Thyroid gland (tissue), 4 donors: ENCODE data around the gene GALNT1. TPM values are rescaled to one million over a fixed set of nuclear protein-coding genes. Genes with fewer than 3 reads are reported as not detected.

Experiments used
- DNase-seq, 2 donors: peaks; one replicate each; pipeline ENCODE4 v3.0.0-alpha.2; 2019
- H3K27ac ChIP-seq, 3 donors: fragments of 200-600 bp; sonication (generic); 1 replicate in 2 of 3; 2 replicates in 1 of 3; pipeline ENCODE4 v1.5.1; 2016 to 2019; ENCODE audit warnings: mild to moderate bottlenecking in 1 of 3, moderate library complexity in 1 of 3
- H3K27me3 ChIP-seq: fragments of 200-600 bp; sonication (generic); one replicate; pipeline ENCODE4 v1.5.1; 2019
- H3K36me3 ChIP-seq, 2 donors: fragments of 200-600 bp; sonication (generic); one replicate each; pipeline ENCODE4 v1.5.1; 2016 to 2019
- H3K4me1 ChIP-seq, 2 donors: fragments of 200-600 bp; sonication (generic); one replicate each; pipeline ENCODE4 v1.5.1; 2017 to 2019
- H3K4me3 ChIP-seq, 3 donors: fragments of 200-600 bp; sonication (generic); replicated peaks in 1 of 3; 1 replicate in 2 of 3; 2 replicates in 1 of 3; pipeline ENCODE4 v1.5.1; 2016; ENCODE audit warnings: mild to moderate bottlenecking in 1 of 3
- H3K9me3 ChIP-seq: fragments of 200-600 bp; sonication (generic); one replicate; pipeline ENCODE4 v1.5.1; 2017
- CTCF ChIP-seq, 6 experiments: fragments of 200-600 bp in 3 of 6; fragments of 450-650 bp in 3 of 6; sonication (generic) in 3 of 6; IDR thresholded peaks; one replicate each; pipeline ENCODE4 v1.5.1; 2016 to 2019; ENCODE audit warnings: antibody characterized with exemption in 6 of 6, mild to moderate bottlenecking in 2 of 6, inconsistent platforms in 1 of 6, moderate library complexity in 1 of 6
- POLR2A ChIP-seq, 2 donors: fragments of 450-650 bp; IDR thresholded peaks; one replicate each; pipeline ENCODE4 v1.6.1; 2017; ENCODE audit warnings: antibody characterized with exemption in 2 of 2, mild to moderate bottlenecking in 2 of 2, moderate library complexity in 1 of 2
- WGBS, 2 donors: methylation state at CpG; one replicate each; pipeline ENCODE4 v1.1.5; 2017; 5-methylcytosine and 5-hydroxymethylcytosine counted together
- intact Hi-C: fragments of 100-400 bp; cut with DNase I; formaldehyde crosslinking; loops from one replicate; pipeline ENCODE4 v1.15.1; 2023
- total RNA-seq, 4 donors: library from RNA; depleted of rRNA; stranded (reverse); fragments of >200 nt; gene quantifications; one replicate each; pipeline ENCODE4 v1.2.3, GENCODE V29; 2016

GALNT1 gene
- total RNA-seq, 4 donors from 2014 or later, result 38.7 to 191 (median 46.3) TPM

GRCh38 chr18:35637227-35637626, 55.7 kb downstream of the GALNT1 start:
- Histone ChIP-seq H3K27me3 (no peaks in the 10 kb centered on the region), H3K36me3 (no peaks in the 10 kb centered on the region), H3K27ac (no peak overlapping the region), H3K4me1 (no peaks in the 10 kb centered on the region), H3K9me3 (no peaks in the 10 kb centered on the region), H3K4me3 (no peak overlapping the region)
- 96% methylated on average over 5 of the region's 5 CpGs for WGBS, 2 donors
- TF ChIP-seq POLR2A (IDR thresholded peaks at IDR 0.05), result no peak
- TF ChIP-seq CTCF (IDR thresholded peaks at IDR 0.05), result no peak
- DNase-seq, result no peak
- intact Hi-C loops, result no loop called here

- Histone ChIP-seq H3K36me3 (no peaks in the 10 kb centered on the region), H3K27me3 (no peaks in the 10 kb centered on the region), H3K4me1 (no peaks in the 10 kb centered on the region), H3K4me3 (no peak overlapping the region), H3K27ac (no peak overlapping the region), H3K9me3 (no peaks in the 10 kb centered on the region)
- WGBS, 2 donors, result 96% methylated on average over 4 of the region's 4 CpGs
- intact Hi-C loops, result no loop called here
- DNase-seq, result no peak
- TF ChIP-seq CTCF (IDR thresholded peaks at IDR 0.05) (no peak), POLR2A (IDR thresholded peaks at IDR 0.05) (no peak)
Measured at GRCh38 chr18:35639296-35639695, 57.8 kb downstream of the GALNT1 start.

GRCh38 chr18:35641467-35641866, 59.9 kb downstream of the GALNT1 start:
- Histone ChIP-seq H3K36me3 (no peaks in the 10 kb centered on the region), H3K27ac (no peak overlapping the region), H3K4me3 (no peak overlapping the region), H3K4me1 (no peaks in the 10 kb centered on the region), H3K27me3 (no peaks in the 10 kb centered on the region), H3K9me3 (no peaks in the 10 kb centered on the region)
- no peak for TF ChIP-seq POLR2A (IDR thresholded peaks at IDR 0.05)
- TF ChIP-seq CTCF (IDR thresholded peaks at IDR 0.05), result no peak
- 93 to 95% methylated on average over 4 of the region's 4 CpGs for WGBS, 2 donors
- no peak for DNase-seq
- intact Hi-C loops, result no loop called here

- Histone ChIP-seq H3K27ac (no peak overlapping the region), H3K36me3 (no peaks in the 10 kb centered on the region), H3K27me3 (no peaks in the 10 kb centered on the region), H3K9me3 (no peaks in the 10 kb centered on the region), H3K4me3 (no peak overlapping the region), H3K4me1 (no peaks in the 10 kb centered on the region)
- intact Hi-C loops, result no loop called here
- WGBS, 2 donors, result 96 to 97% methylated on average over 3 of the region's 3 CpGs
- TF ChIP-seq CTCF (IDR thresholded peaks at IDR 0.05) (no peak), POLR2A (IDR thresholded peaks at IDR 0.05) (no peak)
- DNase-seq, result no peak
Measured at GRCh38 chr18:35641916-35642315, 60.4 kb downstream of the GALNT1 start.

GRCh38 chr18:35642802-35643201, 61.3 kb downstream of the GALNT1 start:
- H3K4me1 ChIP-seq, result no peaks in the 10 kb centered on the region
- no peak overlapping the region for H3K27ac ChIP-seq
- H3K9me3 ChIP-seq, result no peaks in the 10 kb centered on the region
- intact Hi-C loops, result no loop called here
- WGBS, 2 donors, result 93 to 97% methylated on average over 2 to 4 of the region's 4 CpGs
- no peak overlapping the region for H3K4me3 ChIP-seq
- TF ChIP-seq CTCF (IDR thresholded peaks at IDR 0.05) (no peak), POLR2A (IDR thresholded peaks at IDR 0.05) (no peak)
- no peak for DNase-seq
- H3K36me3 ChIP-seq, result no peaks in the 10 kb centered on the region
- no peaks in the 10 kb centered on the region for H3K27me3 ChIP-seq
